NB4 (cell line): ENCODE measurements around the gene ZDHHC11.

Experiments used
- DNase-seq: peaks from one replicate; pipeline ENCODE4 v3.0.0; 2010; ENCODE audit warnings: low read depth
- H3K4me3 ChIP-seq: one replicate; pipeline ENCODE4 v1.5.1; 2011; ENCODE audit warnings: mild to moderate bottlenecking, low read depth, low read length, moderate library complexity
- MYC ChIP-seq: IDR thresholded peaks from 2 replicates; pipeline ENCODE4 v1.6.1; 2011; ENCODE audit warnings: low read depth, low read length
- POLR2A ChIP-seq: IDR thresholded peaks from 2 replicates; pipeline ENCODE4 v1.6.1; 2011; ENCODE audit warnings: mild to moderate bottlenecking; ENCODE audit not compliant: insufficient read length; ENCODE audit errors: extremely low read depth
- TF ChIP-seq, protein P1 (sequence below): IDR thresholded peaks from one replicate; pipeline ENCODE4 v1.5.1; 2012; ENCODE audit warnings: low read depth, low read length
- TF ChIP-seq, protein P2 (sequence below): IDR thresholded peaks from 2 replicates; pipeline ENCODE4 v1.6.1; 2011; ENCODE audit warnings: low read depth, low read length

ZDHHC11 gene

DNA sequence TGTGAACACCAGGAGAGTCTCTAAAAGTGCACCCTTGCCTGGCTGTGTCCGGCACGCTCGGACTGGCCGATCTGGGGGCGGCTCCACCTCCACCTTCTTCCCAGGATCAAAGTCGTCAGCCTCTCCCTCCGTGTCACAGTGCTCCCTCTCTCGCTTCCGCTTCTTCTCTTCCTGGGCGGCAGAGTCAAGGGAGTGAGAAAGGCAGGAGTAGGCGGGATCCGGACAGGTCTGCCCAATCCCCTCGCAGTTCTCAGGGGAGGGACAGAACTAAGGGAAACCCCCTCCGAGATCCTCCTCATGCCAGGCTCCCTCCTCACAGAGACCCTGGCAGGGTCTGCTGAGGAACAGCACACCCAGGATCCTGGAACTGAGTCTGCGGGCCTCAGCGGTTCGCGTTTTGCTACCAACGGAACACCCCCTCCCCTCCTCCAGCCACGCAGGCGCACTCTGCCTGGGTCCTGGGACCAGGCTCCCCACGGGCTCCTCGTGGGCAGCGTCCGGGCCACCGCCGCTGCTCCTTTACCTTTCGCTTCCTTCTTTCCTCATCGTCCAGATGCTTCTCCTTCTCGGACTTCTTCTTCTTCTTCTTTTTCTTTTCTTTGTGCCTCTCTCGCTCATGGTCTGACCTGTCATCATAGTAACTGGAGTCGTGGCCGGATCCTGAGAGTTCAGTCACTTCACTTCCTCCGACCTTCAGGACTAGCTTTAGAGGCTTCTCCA lies 40.5 kb upstream of the ZDHHC11 start:
- TF ChIP-seq, protein P1, sequence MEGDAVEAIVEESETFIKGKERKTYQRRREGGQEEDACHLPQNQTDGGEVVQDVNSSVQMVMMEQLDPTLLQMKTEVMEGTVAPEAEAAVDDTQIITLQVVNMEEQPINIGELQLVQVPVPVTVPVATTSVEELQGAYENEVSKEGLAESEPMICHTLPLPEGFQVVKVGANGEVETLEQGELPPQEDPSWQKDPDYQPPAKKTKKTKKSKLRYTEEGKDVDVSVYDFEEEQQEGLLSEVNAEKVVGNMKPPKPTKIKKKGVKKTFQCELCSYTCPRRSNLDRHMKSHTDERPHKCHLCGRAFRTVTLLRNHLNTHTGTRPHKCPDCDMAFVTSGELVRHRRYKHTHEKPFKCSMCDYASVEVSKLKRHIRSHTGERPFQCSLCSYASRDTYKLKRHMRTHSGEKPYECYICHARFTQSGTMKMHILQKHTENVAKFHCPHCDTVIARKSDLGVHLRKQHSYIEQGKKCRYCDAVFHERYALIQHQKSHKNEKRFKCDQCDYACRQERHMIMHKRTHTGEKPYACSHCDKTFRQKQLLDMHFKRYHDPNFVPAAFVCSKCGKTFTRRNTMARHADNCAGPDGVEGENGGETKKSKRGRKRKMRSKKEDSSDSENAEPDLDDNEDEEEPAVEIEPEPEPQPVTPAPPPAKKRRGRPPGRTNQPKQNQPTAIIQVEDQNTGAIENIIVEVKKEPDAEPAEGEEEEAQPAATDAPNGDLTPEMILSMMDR = no peak
- peak; percentile 40; the same call in 1 of the 2 replicates for TF ChIP-seq MYC
- peak; percentile 45 for DNase-seq
- peak overlapping the region; percentile 80 for H3K4me3 ChIP-seq

DNA sequence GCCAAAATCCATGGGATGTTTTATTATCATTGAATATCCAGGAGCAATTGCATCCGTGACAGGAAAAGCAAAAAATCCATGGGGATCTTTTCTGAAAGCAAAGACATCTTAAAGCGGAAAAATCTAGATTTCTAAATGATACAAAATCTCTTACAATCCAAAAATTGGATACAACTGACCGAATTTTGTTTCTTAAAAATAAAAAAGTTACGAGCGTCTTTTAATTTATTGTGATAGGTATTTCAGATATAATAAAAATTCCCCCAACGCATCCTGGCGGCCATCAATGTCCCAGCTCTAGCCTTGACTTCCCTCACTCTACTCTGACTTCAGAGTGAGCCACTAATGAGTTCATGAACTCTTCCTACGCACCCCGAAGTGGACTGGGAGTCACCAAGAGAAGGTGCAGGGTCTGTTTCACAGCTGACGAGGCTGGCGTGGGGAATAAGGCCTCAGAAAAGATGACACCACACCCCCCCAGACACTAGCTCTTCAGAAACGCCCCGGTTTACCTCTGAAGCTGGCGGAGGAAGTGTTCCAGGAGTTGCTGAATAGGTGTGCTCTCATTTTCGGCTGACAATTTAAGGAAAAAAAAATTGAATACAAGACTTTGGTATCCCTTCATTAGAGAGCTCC lies 38.4 kb upstream of the ZDHHC11 start:
- TF ChIP-seq, protein P1 = no peak
- TF ChIP-seq, protein P2, sequence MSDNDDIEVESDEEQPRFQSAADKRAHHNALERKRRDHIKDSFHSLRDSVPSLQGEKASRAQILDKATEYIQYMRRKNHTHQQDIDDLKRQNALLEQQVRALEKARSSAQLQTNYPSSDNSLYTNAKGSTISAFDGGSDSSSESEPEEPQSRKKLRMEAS = no peak
- TF ChIP-seq POLR2A (no peak), MYC (no peak)
- no peak for DNase-seq
- no peak overlapping the region for H3K4me3 ChIP-seq

DNA sequence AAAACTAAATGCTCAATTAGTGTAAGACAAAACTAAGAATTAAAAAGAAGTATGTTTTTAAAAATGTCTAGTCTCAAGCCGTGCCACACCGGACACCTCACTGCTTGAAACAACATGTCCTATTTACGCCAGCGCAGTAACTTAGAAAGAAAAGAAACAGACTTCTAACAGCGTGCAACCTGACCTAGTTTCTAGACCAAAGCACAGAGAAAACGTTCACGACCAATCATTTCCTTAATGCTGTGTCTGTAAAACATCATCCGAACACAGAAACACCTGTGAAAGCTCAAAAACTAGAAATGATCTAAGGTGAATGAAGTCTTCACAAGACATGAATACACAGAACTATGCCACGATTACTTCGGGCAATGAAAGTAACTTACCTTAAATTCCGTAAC lies 37.9 kb upstream of the ZDHHC11 start:
- DNase-seq = no peak
- TF ChIP-seq, protein P2 = no peak
- TF ChIP-seq MYC (no peak), POLR2A (no peak)
- TF ChIP-seq, protein P1 = no peak

DNA sequence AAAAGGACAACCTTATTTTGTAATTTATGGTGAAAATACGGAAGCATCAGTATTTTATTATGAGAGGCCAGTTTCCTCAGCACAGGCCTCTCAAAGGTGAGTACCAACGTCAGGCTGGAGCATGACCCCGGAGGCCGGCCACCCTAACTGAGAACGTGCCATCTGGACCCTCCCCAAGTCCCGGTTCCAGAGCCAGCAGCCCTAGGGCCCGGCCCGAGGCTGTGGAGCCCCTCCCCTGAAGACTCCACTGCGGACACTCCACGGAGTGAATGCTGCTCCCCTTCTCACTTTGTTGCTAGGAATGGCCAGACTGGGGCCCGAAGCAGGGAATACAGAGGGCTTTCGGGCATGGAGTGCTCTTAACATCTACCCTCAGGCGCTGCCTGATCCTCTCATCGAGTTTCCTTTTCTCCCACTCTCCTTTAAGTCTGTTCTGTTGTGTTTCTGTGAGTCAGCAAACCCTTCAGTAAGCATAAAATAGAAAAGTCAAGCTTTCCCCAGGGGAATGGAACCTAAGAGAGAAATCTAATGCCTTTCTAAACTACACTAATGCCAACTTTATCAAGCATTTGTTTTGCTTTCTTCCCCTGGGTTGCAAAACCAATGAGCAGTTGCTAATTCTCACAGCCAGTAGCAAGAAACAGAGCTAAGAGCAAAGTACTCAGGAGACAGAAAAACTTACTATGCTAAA lies 37.3 kb upstream of the ZDHHC11 start:
- no peak overlapping the region for H3K4me3 ChIP-seq
- DNase-seq = no peak
- TF ChIP-seq POLR2A (no peak), MYC (no peak)
- TF ChIP-seq, protein P1 = no peak
- TF ChIP-seq, protein P2 = no peak

More for the DNA sequence above, 37.9 kb upstream of the ZDHHC11 start:
- no peak overlapping the region for H3K4me3 ChIP-seq

DNA sequence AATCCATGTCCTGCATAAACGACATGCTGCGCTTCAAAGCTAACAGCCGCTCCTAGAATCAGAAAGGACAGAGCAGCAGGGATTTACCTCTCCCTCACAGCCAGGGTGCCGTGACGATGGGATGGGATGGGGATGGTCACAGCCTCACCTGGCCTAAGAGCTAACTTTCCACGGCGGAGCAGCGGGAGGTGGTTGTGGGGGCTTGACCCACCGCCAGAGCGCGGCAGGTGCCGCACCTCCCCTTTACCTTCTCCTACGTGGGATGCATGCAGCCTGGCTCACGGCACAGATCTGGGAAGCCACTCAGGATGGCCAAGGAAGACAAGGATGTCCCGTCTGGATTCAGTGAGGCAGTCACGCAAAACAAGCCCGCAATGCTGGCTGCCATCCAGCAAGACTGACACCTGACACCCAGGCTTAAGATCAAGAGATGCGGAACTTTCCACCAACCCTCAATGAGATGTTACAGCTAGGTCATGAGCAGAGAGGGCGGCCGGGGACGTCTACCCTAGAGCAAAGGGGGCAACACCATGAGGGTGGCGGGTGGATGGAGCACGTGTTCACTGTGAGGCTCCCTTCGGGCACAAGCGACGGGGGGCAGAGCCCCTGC lies 36.0 kb upstream of the ZDHHC11 start:
- DNase-seq = no peak

More for the DNA sequence above, 36.0 kb upstream of the ZDHHC11 start:
- no peak overlapping the region for H3K4me3 ChIP-seq
- TF ChIP-seq MYC (no peak), POLR2A (no peak)
- TF ChIP-seq, protein P1 = no peak
- TF ChIP-seq, protein P2 = no peak
